Measurements from ENCODE around the gene LARP4B. TPM values are rescaled to one million over a fixed set of nuclear protein-coding genes. Genes with fewer than 3 reads are reported as not detected.

Gene LARP4B
- total RNA-seq, 2 experiments from 2014 or later: 101 to 104 TPM

GRCh38 chr10:844552-844951 lies 87.0 kb downstream of the LARP4B start:
- no peaks in the 10 kb centered on the region for H3K9me3 Mint-ChIP-seq
- ChIA-PET CTCF (no interaction called here), POLR2A (no interaction called here)
- ATAC-seq: no peak
- H3K27me3 Mint-ChIP-seq: no peaks in the 10 kb centered on the region
- peaks cover 48% of the 10 kb centered on the region for H3K36me3 Mint-ChIP-seq (ENCODE audit: low read depth)
- no peak for DNase-seq
- intact Hi-C loops (cut with micrococcal nuclease): no loop called here
- peak overlapping the region; percentile 39 for H3K27ac Mint-ChIP-seq
- H3K4me1 Mint-ChIP-seq (ENCODE audit: low read depth): peaks cover 29% of the 10 kb centered on the region
- H3K4me3 Mint-ChIP-seq: no peak overlapping the region
- no peak for TF ChIP-seq CTCF (IDR thresholded peaks at IDR 0.05)

GRCh38 chr10:843703-844102 lies 87.8 kb downstream of the LARP4B start:
- Mint-ChIP-seq H3K36me3 (ENCODE audit: low read depth) (peaks cover 48% of the 10 kb centered on the region), H3K4me3 (no peak overlapping the region), H3K9me3 (no peaks in the 10 kb centered on the region), H3K4me1 (ENCODE audit: low read depth) (peaks cover 27% of the 10 kb centered on the region), H3K27me3 (no peaks in the 10 kb centered on the region), H3K27ac (no peak overlapping the region)
- ChIA-PET POLR2A (no interaction called here), CTCF (interaction anchor here (1.2 kb wide), 1 partner anchor 17 kb away, joined by 3 read pairs; no protein-coding TSS in a partner anchor)
- intact Hi-C loops (cut with micrococcal nuclease): no loop called here
- TF ChIP-seq CTCF (IDR thresholded peaks at IDR 0.05): no peak
- no peak for ATAC-seq
- DNase-seq: no peak

DNA sequence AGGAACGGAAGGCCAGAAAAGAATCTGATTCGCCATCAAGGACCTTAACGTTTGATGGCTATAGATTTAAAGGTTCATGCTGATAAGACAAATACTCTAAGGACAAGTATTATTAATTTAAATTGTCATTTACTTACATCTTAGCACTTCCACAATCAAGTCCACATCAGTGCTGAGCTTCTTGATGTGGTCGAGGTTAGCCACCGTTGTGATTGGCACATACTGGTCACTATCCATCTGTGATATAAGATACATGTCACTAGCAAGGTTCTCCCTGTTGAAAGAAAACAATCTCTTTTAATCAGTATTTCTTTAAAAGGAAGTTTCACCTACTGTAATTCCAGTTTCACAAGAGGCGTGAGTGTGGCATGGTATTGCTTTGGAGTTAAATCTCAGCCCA lies 88.7 kb downstream of the LARP4B start:
- intact Hi-C loops (cut with micrococcal nuclease): no loop called here
- H3K4me3 Mint-ChIP-seq: no peak overlapping the region
- no peaks in the 10 kb centered on the region for H3K27me3 Mint-ChIP-seq
- ChIA-PET CTCF (no interaction called here), POLR2A (no interaction called here)
- no peak for ATAC-seq
- DNase-seq: no peak
- no peaks in the 10 kb centered on the region for H3K9me3 Mint-ChIP-seq
- peaks cover 46% of the 10 kb centered on the region for H3K36me3 Mint-ChIP-seq (ENCODE audit: low read depth)
- no peak for TF ChIP-seq CTCF (IDR thresholded peaks at IDR 0.05)
- peaks cover 23% of the 10 kb centered on the region for H3K4me1 Mint-ChIP-seq (ENCODE audit: low read depth)
- no peak overlapping the region for H3K27ac Mint-ChIP-seq

- Mint-ChIP-seq H3K9me3 (no peaks in the 10 kb centered on the region), H3K4me1 (ENCODE audit: low read depth) (peaks cover 13% of the 10 kb centered on the region), H3K36me3 (ENCODE audit: low read depth) (peaks cover 41% of the 10 kb centered on the region), H3K27me3 (no peaks in the 10 kb centered on the region), H3K27ac (no peak overlapping the region), H3K4me3 (no peak overlapping the region)
- intact Hi-C loops (cut with micrococcal nuclease): no loop called here
- ATAC-seq (no peak), DNase-seq (no peak)
- TF ChIP-seq CTCF (IDR thresholded peaks at IDR 0.05): no peak
- POLR2A ChIA-PET: interaction anchor here (1.0 kb wide), 1 partner anchor 32 kb away, joined by 5 read pairs; no protein-coding TSS in a partner anchor
- CTCF ChIA-PET: no interaction called here
These were observed 90.0 kb downstream of the LARP4B start for GRCh38 chr10:841535-841934.

DNA sequence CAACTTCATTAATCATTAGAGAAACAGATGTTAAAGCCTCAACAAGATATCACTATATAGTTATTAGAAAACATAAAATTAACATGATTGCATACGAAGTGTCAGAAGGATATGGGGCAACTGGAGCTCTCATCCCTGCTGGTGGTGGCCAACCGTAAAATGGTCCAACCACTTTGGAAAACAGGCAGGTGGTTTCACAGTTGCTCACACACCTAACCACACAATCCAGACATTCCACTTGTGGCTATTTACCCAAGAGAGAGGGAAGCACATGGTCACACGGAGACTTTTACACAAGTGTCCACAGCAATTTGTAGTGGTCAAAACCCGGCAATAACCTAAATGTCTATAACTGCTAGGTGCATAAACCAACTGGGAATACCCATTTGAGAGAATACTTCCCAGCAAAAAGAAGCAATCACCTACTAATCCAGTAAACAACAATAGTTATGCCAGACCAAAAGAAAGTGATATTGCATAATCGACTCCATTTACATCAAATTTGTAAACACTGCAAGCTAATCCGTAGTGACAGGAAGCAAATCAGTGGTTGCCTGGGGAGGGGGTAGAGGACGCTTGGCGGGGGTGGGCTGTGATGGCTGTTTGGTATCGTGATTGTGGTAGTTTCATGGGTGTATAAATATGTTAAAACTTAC lies 91.8 kb downstream of the LARP4B start:
- Mint-ChIP-seq H3K9me3 (no peaks in the 10 kb centered on the region), H3K27me3 (no peaks in the 10 kb centered on the region), H3K27ac (no peak overlapping the region), H3K36me3 (ENCODE audit: low read depth) (peaks cover 40% of the 10 kb centered on the region), H3K4me3 (no peak overlapping the region), H3K4me1 (ENCODE audit: low read depth) (peaks cover 3% of the 10 kb centered on the region)
- intact Hi-C loops (cut with micrococcal nuclease): no loop called here
- ChIA-PET POLR2A (no interaction called here), CTCF (interaction anchor here (1.2 kb wide), 1 partner anchor 11 kb away, joined by 4 read pairs; no protein-coding TSS in a partner anchor)
- TF ChIP-seq CTCF (IDR thresholded peaks at IDR 0.05): no peak
- ATAC-seq (no peak), DNase-seq (no peak)

Data from activated CD8-positive, alpha-beta T cell treated with anti-CD3 and anti-CD28 coated beads for 36 hours (primary cell).